Measurements from ENCODE around the gene ADAMTS5. TPM values are rescaled to one million over a fixed set of nuclear protein-coding genes. Genes with fewer than 3 reads are reported as not detected.

Gene ADAMTS5
- total RNA-seq, 4 donors from 2014 or later, result 24.8 to 99.7 (median 48.4) TPM

DNA sequence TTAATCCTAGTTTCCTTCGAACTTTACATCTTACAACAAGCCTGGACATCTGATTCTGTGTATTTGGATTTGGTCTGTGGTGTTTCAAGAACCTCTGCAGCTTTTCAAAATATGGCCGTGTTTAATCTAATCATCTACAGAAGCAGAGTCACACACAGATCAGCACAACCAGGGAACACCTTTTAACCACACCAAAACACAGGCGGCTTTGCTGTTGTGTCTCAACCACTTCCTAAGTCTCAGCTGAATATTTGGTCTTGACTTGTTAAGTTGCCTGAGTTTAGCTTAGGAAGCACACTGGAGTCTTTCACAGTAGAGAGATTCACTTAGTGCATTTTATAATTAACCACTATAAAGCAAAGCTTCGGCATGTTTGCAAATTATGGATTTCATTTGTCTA is 17.1 kb downstream of the ADAMTS5 start:
- no peak overlapping the region for H3K4me3 ChIP-seq
- no peaks in the 10 kb centered on the region for H3K36me3 ChIP-seq
- no peaks in the 10 kb centered on the region for H3K27me3 ChIP-seq
- H3K27ac ChIP-seq, result peak overlapping the region in 1 of 2 donors; percentile 25
- no peaks in the 10 kb centered on the region for H3K9me3 ChIP-seq
- TF ChIP-seq, protein P1, sequence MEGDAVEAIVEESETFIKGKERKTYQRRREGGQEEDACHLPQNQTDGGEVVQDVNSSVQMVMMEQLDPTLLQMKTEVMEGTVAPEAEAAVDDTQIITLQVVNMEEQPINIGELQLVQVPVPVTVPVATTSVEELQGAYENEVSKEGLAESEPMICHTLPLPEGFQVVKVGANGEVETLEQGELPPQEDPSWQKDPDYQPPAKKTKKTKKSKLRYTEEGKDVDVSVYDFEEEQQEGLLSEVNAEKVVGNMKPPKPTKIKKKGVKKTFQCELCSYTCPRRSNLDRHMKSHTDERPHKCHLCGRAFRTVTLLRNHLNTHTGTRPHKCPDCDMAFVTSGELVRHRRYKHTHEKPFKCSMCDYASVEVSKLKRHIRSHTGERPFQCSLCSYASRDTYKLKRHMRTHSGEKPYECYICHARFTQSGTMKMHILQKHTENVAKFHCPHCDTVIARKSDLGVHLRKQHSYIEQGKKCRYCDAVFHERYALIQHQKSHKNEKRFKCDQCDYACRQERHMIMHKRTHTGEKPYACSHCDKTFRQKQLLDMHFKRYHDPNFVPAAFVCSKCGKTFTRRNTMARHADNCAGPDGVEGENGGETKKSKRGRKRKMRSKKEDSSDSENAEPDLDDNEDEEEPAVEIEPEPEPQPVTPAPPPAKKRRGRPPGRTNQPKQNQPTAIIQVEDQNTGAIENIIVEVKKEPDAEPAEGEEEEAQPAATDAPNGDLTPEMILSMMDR (IDR thresholded peaks at IDR 0.05), result no peak
- TF ChIP-seq POLR2A (IDR thresholded peaks at IDR 0.05), result no peak
- H3K4me1 ChIP-seq, result peaks cover 5% of the 10 kb centered on the region in 2 donors
- intact Hi-C loops (cut with DNase I; ENCODE audit: low total_unique reads), result no loop called here
- no peak for DNase-seq

GRCh38 chr21:26948194-26948593 is 18.7 kb downstream of the ADAMTS5 start:
- Histone ChIP-seq H3K4me1 (peaks cover under 1 to 5% of the 10 kb centered on the region in 2 donors), H3K27me3 (no peaks in the 10 kb centered on the region), H3K4me3 (no peak overlapping the region), H3K27ac (peak overlapping the region; percentile 73 to 76), H3K36me3 (no peaks in the 10 kb centered on the region), H3K9me3 (no peaks in the 10 kb centered on the region)
- intact Hi-C loops (cut with DNase I; ENCODE audit: low total_unique reads), result no loop called here
- no peak for DNase-seq
- TF ChIP-seq, protein P1 (IDR thresholded peaks at IDR 0.05), result no peak

DNA sequence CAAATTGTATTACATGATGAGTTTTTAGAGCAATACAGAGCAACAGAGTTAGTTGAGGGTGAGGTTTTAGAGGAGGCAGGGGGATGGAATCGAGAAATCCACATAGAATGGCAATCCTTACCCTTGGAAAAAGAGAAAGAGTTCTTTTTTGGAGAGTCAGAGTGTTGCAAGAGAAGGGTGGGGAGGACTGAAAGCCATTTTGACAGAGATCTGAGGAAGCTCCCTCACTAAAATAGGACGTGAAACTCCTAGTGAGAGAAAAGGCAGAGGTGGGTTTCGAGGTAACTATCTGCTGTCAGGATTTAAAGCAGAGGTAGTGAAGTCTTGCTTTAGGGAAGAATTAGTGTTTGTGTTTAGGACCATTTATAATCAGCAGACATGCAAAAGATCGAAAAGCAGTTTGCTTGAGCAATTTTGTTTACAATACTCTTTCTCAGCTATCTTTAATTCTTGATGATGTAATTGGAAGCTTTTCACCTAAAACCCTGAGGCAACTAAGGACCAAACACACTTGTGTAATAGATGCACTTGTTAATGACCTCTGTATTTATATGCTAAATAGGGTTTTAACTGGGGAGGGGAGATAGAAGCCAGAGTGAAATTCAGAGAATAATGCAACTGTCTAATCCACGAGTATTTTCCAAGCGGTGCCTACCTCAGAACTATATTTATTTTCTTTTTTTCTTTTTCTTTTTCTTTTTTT is 20.0 kb downstream of the ADAMTS5 start:
- Histone ChIP-seq H3K4me1 (peaks cover 0 to 5% of the 10 kb centered on the region in 2 donors), H3K9me3 (no peaks in the 10 kb centered on the region), H3K27me3 (no peaks in the 10 kb centered on the region), H3K36me3 (no peaks in the 10 kb centered on the region), H3K27ac (peak overlapping the region; percentile 73 to 76), H3K4me3 (no peak overlapping the region)
- no peak for TF ChIP-seq POLR2A (IDR thresholded peaks at IDR 0.05)
- TF ChIP-seq, protein P1 (IDR thresholded peaks at IDR 0.05), result no peak
- intact Hi-C loops (cut with DNase I; ENCODE audit: low total_unique reads), result no loop called here
- DNase-seq, result no peak

- Histone ChIP-seq H3K27me3 (no peaks in the 10 kb centered on the region), H3K27ac (peak overlapping the region; percentile 73 to 76), H3K36me3 (no peaks in the 10 kb centered on the region), H3K4me1 (peaks cover 0 to 5% of the 10 kb centered on the region in 2 donors), H3K9me3 (no peaks in the 10 kb centered on the region), H3K4me3 (no peak overlapping the region)
- intact Hi-C loops (cut with DNase I; ENCODE audit: low total_unique reads), result no loop called here
- peak in 1 of 2 donors; percentile 33 for DNase-seq
- no peak for TF ChIP-seq POLR2A (IDR thresholded peaks at IDR 0.05)
- TF ChIP-seq, protein P1 (IDR thresholded peaks at IDR 0.05), result no peak
These were observed 20.8 kb downstream of the ADAMTS5 start for GRCh38 chr21:26945916-26946675.

- H3K4me1 ChIP-seq, result peaks cover 0 to 5% of the 10 kb centered on the region in 2 donors
- no peak for DNase-seq
- H3K36me3 ChIP-seq, result no peaks in the 10 kb centered on the region
- no peaks in the 10 kb centered on the region for H3K9me3 ChIP-seq
- TF ChIP-seq, protein P1 (IDR thresholded peaks at IDR 0.05), result no peak
- no peak for TF ChIP-seq POLR2A (IDR thresholded peaks at IDR 0.05)
- H3K27me3 ChIP-seq, result no peaks in the 10 kb centered on the region
- H3K27ac ChIP-seq, result peak overlapping the region; percentile 28 to 76
- H3K4me3 ChIP-seq, result no peak overlapping the region
- intact Hi-C loops (cut with DNase I; ENCODE audit: low total_unique reads), result no loop called here
These were observed 23.0 kb downstream of the ADAMTS5 start for GRCh38 chr21:26943921-26944320.
